MCF 10A (cell line): ENCODE measurements around the gene DUSP14. TPM values are rescaled to one million over a fixed set of nuclear protein-coding genes. Genes with fewer than 3 reads are reported as not detected.
A peak's percentile ranks its signal among the peaks of the same experiment; 100 is the strongest.

Source experiments
- BruUV-seq: library from RNA; stranded (reverse); fragments of 400-500 nt; replicated peaks from 2 replicates; lab custom pipeline; 2021; lab: Mats Ljungman, UMichigan
- CTCF ChIA-PET: fragments of 300-600 bp; sonication (Branson Sonifier 250); formaldehyde crosslinking; extraction: SDS; loops from one replicate; lab custom pipeline; 2021; ENCODE audit warnings: antibody characterized with exemption, inconsistent platforms; lab: Yijun Ruan, JAX
- POLR2A ChIA-PET: fragments of 300-600, 350-650 bp; sonication (Branson Sonifier 250); formaldehyde crosslinking; extraction: SDS; loops from one replicate; lab custom pipeline; 2020; ENCODE audit warnings: antibody characterized with exemption, inconsistent platforms; lab: Yijun Ruan, JAX
- DNase-seq: peaks from one replicate; pipeline ENCODE4 v3.0.0-alpha.2; 2018; ENCODE audit not compliant: unreplicated experiment
- H3K27ac Mint-ChIP-seq: one replicate; pipeline ENCODE4 v1.8.0; 2022; ENCODE audit warnings: mild to moderate bottlenecking, low read depth, mixed read lengths; ENCODE audit not compliant: unreplicated experiment
- H3K27me3 Mint-ChIP-seq: one replicate; pipeline ENCODE4 v1.8.0; 2022; ENCODE audit warnings: mixed read lengths; ENCODE audit not compliant: insufficient read depth, unreplicated experiment
- H3K36me3 Mint-ChIP-seq: one replicate; pipeline ENCODE4 v1.8.0; 2022; ENCODE audit warnings: mild to moderate bottlenecking, moderate library complexity, mixed read lengths; ENCODE audit not compliant: insufficient read depth, unreplicated experiment
- H3K4me1 Mint-ChIP-seq: one replicate; pipeline ENCODE4 v1.8.0; 2022; ENCODE audit warnings: mixed read lengths; ENCODE audit not compliant: insufficient read depth, unreplicated experiment
- H3K4me3 Mint-ChIP-seq: one replicate; pipeline ENCODE4 v1.8.0; 2022; ENCODE audit warnings: mild to moderate bottlenecking, moderate library complexity, mixed read lengths; ENCODE audit not compliant: unreplicated experiment
- H3K9me3 Mint-ChIP-seq: one replicate; pipeline ENCODE4 v1.8.0; 2022; ENCODE audit warnings: mixed read lengths; ENCODE audit not compliant: unreplicated experiment
- CTCF ChIP-seq: fragments of 200-600 bp; IDR thresholded peaks from one replicate; pipeline ENCODE4 v1.8.0; 2022; ENCODE audit warnings: antibody characterized with exemption, mild to moderate bottlenecking; ENCODE audit not compliant: unreplicated experiment
- intact Hi-C: fragments of 100-400 bp; cut with micrococcal nuclease; formaldehyde crosslinking; loops from 2 replicates; pipeline ENCODE4 v1.14.1; 2022
- total RNA-seq: library from RNA; stranded (reverse); gene quantifications from 2 replicates; pipeline ENCODE4 v1.2.3, GENCODE V29; 2022

The DUSP14 gene
- total RNA-seq, 1 experiment from 2014 or later = 39.4 TPM

- Mint-ChIP-seq H3K36me3 (peaks cover 37% of the 10 kb centered on the region), H3K4me3 (no peak overlapping the region), H3K27me3 (no peaks in the 10 kb centered on the region), H3K9me3 (no peaks in the 10 kb centered on the region), H3K27ac (no peak overlapping the region), H3K4me1 (peaks cover 9% of the 10 kb centered on the region)
- intact Hi-C loops = no loop called here
- ChIA-PET POLR2A (interaction anchor here (1.0 to 1.1 kb wide), 2 partner anchors 9 to 12 kb away, joined by 3 to 6 read pairs; no protein-coding TSS in a partner anchor), CTCF (no interaction called here)
- BruUV-seq = no TSS peak
- TF ChIP-seq CTCF = no peak
- no peak for DNase-seq
Observed at GRCh38 chr17:37503148-37503547, 13.5 kb downstream of the DUSP14 start.

- Mint-ChIP-seq H3K9me3 (no peaks in the 10 kb centered on the region), H3K27me3 (no peaks in the 10 kb centered on the region), H3K4me1 (peaks cover 9% of the 10 kb centered on the region), H3K27ac (no peak overlapping the region), H3K4me3 (no peak overlapping the region), H3K36me3 (peaks cover 28% of the 10 kb centered on the region)
- CTCF ChIA-PET = interaction anchor here (0.6 kb wide), 1 partner anchor 89 kb away, joined by 3 read pairs; no protein-coding TSS in a partner anchor
- DNase-seq = no peak
- intact Hi-C loops = no loop called here
- no peak for TF ChIP-seq CTCF
- POLR2A ChIA-PET = interaction anchor here (1.2 kb wide), 1 partner anchor 132 kb away, joined by 3 read pairs; no protein-coding TSS in a partner anchor
- no TSS peak for BruUV-seq
Observed at GRCh38 chr17:37505333-37505732, 15.6 kb downstream of the DUSP14 start.

GRCh38 chr17:37506678-37507077 lies 17.0 kb downstream of the DUSP14 start:
- ChIA-PET CTCF (interaction anchor here (1.1 kb wide), 1 partner anchor 20 kb away, joined by 3 read pairs; no protein-coding TSS in a partner anchor), POLR2A (no interaction called here)
- DNase-seq = peak; percentile 48
- intact Hi-C loops = no loop called here
- Mint-ChIP-seq H3K27me3 (no peaks in the 10 kb centered on the region), H3K9me3 (no peaks in the 10 kb centered on the region), H3K27ac (peak overlapping the region; percentile 37), H3K4me1 (peaks cover 9% of the 10 kb centered on the region), H3K36me3 (peaks cover 37% of the 10 kb centered on the region), H3K4me3 (no peak overlapping the region)
- no TSS peak for BruUV-seq
- TF ChIP-seq CTCF = peak; percentile 42

- CTCF ChIA-PET = interaction anchor here (1.1 kb wide), 1 partner anchor 20 kb away, joined by 3 read pairs; no protein-coding TSS in a partner anchor
- Mint-ChIP-seq H3K27me3 (no peaks in the 10 kb centered on the region), H3K36me3 (peaks cover 39% of the 10 kb centered on the region), H3K9me3 (no peaks in the 10 kb centered on the region), H3K4me1 (peaks cover 9% of the 10 kb centered on the region), H3K27ac (no peak overlapping the region), H3K4me3 (no peak overlapping the region)
- no TSS peak for BruUV-seq
- POLR2A ChIA-PET = interaction anchor here (1.5 kb wide), 1 partner anchor 15 kb away, joined by 6 read pairs; no protein-coding TSS in a partner anchor
- intact Hi-C loops = no loop called here
- no peak for DNase-seq
- no peak for TF ChIP-seq CTCF
Observed at GRCh38 chr17:37507111-37507510, 17.4 kb downstream of the DUSP14 start.
